ENCODE data around the gene SST. TPM values are rescaled to one million over a fixed set of nuclear protein-coding genes. Genes with fewer than 3 reads are reported as not detected.

The SST gene
- total and polyA plus RNA-seq, 2 of the 8 experiments (the other 6 are each of a cell fraction or from before 2014, with no cell fraction given), result 0.50 TPM; not detected in 1

- H3K27me3 ChIP-seq (replicated peaks in 1 of 4; ENCODE audit: control insufficient read depth in 3 of 4, extremely low read depth in 1 of 4, insufficient read depth in 3 of 4, low read length in 3 of 4), result no peaks in the 10 kb centered on the region
- H3K23me2 ChIP-seq (ENCODE audit: low read depth, low read length), result no peaks in the 10 kb centered on the region
- no peak overlapping the region for H2BK5ac ChIP-seq (ENCODE audit: low read depth, low read length)
- H2BK15ac ChIP-seq (ENCODE audit: low read length), result no peak overlapping the region
- H2AK5ac ChIP-seq (ENCODE audit: low read depth, low read length), result no peak overlapping the region
- no peak overlapping the region for H2BK12ac ChIP-seq (ENCODE audit: low read depth, low read length)
- 54% methylated on average over 4 of the region's 4 CpGs; no CpG with 5 or more reads in 1 of the 2 experiments for WGBS, 2 experiments (ENCODE audit: extremely low coverage in 1 of 2, insufficient coverage in 1 of 2, insufficient read length in 1 of 2, insufficient replicate concordance in 2 of 2, low coverage in 1 of 2, low lambda C conversion rate in 2 of 2, missing lambda C conversion rate in 1 of 2)
- H2BK20ac ChIP-seq (ENCODE audit: low read length), result no peak overlapping the region
- no peaks in the 10 kb centered on the region for H3K79me2 ChIP-seq (ENCODE audit: control insufficient read depth in 1 of 2, insufficient read depth in 2 of 2, low read length in 2 of 2)
- no peak overlapping the region for H3K56ac ChIP-seq (replicated peaks; ENCODE audit: insufficient read length, low read depth, low read length)
- H3K79me1 ChIP-seq (ENCODE audit: low read depth, low read length), result no peaks in the 10 kb centered on the region
- H4K91ac ChIP-seq (replicated peaks; ENCODE audit: insufficient read length, low read length), result no peak overlapping the region
- FAIRE-seq (no peak), DNase-seq (ENCODE audit: low read depth in 1 of 2, low spot score in 2 of 2) (no peak)
- ChIA-PET CTCF (ENCODE audit: partially characterized antibody) (interaction anchor here (0.7 to 6.4 kb wide), 6 partner anchors 8 to 378 kb away, joined by 3 to 44 read pairs (median 9); partner anchors contain the start of gene SST), POLR2A (ENCODE audit: partially characterized antibody) (no interaction called here)
- H4K5ac ChIP-seq (ENCODE audit: insufficient read length, low read depth, low read length), result no peak overlapping the region
- H3K9me3 ChIP-seq (ENCODE audit: insufficient read depth in 2 of 2, low read depth in 1 of 2, low read length in 1 of 2), result no peaks in the 10 kb centered on the region
- H3K36me3 ChIP-seq (ENCODE audit: control insufficient read depth in 2 of 4, insufficient read depth in 4 of 4, low read length in 3 of 4), result no peaks in the 10 kb centered on the region
- H3K4me1 ChIP-seq (replicated peaks in 1 of 4; ENCODE audit: control insufficient read depth in 3 of 4, insufficient read depth in 4 of 4, low read length in 3 of 4), result no peaks in the 10 kb centered on the region
- H3K4me2 ChIP-seq (ENCODE audit: insufficient read depth in 1 of 2, low read depth in 2 of 2, low read length in 2 of 2), result no peak overlapping the region
- H2BK120ac ChIP-seq (replicated peaks; ENCODE audit: low read depth, low read length), result no peak overlapping the region
- no peak overlapping the region for H4K8ac ChIP-seq (ENCODE audit: extremely low read depth, insufficient read depth, low read length)
- no peak overlapping the region for H3K14ac ChIP-seq (ENCODE audit: insufficient read length)
- no peak overlapping the region for H3K4ac ChIP-seq (replicated peaks; ENCODE audit: insufficient read length, low read depth, low read length)
- H3K4me3 ChIP-seq (ENCODE audit: extremely low read depth in 1 of 4, insufficient read depth in 2 of 4, low read depth in 3 of 4, low read length in 4 of 4), result no peak overlapping the region
- H3K27ac ChIP-seq (ENCODE audit: low read depth, low read length), result no peak overlapping the region
- H3K9ac ChIP-seq (replicated peaks in 1 of 4; ENCODE audit: extremely low read depth in 1 of 4, low read depth in 3 of 4, low read length in 3 of 4), result no peak overlapping the region
- H3K23ac ChIP-seq (ENCODE audit: insufficient read length), result no peak overlapping the region
- H3K18ac ChIP-seq (ENCODE audit: extremely low read depth, low read length), result no peak overlapping the region
- no peak overlapping the region for H2AFZ ChIP-seq (ENCODE audit: low read length)
- H4K20me1 ChIP-seq (replicated peaks in 1 of 2; ENCODE audit: control insufficient read depth in 1 of 2, insufficient read depth in 2 of 2, low read length in 2 of 2), result no peaks in the 10 kb centered on the region
- TF ChIP-seq POLR2A (IDR thresholded peaks at IDR 0.05; ENCODE audit: control extremely low read depth in 1 of 2, low read depth in 2 of 2, low read length in 2 of 2) (no peak), SAP30 (IDR thresholded peaks at IDR 0.05; ENCODE audit: insufficient read depth, insufficient replicate concordance, low read length) (no peak), JUND (IDR thresholded peaks at IDR 0.05; ENCODE audit: low read length) (no peak), CTCF (IDR thresholded peaks at IDR 0.05; ENCODE audit: control extremely low read depth in 1 of 3, insufficient read depth in 1 of 3, low read depth in 1 of 3, low read length in 3 of 3) (no peak), TAF1 (IDR thresholded peaks at IDR 0.05; ENCODE audit: low read depth, low read length) (no peak), RNF2 (IDR thresholded peaks at IDR 0.05; ENCODE audit: borderline replicate concordance, low read depth, low read length, missing control alignments, poor library complexity, severe bottlenecking) (no peak), SRF (IDR thresholded peaks at IDR 0.05; ENCODE audit: low read depth, low read length) (no peak), RFX5 (IDR thresholded peaks at IDR 0.05; ENCODE audit: borderline replicate concordance, low read depth, low read length) (no peak), ASH2L (IDR thresholded peaks at IDR 0.05; ENCODE audit: low read length) (no peak), KDM5A (IDR thresholded peaks at IDR 0.05; ENCODE audit: low read length) (no peak), ZNF274 (IDR thresholded peaks at IDR 0.05; ENCODE audit: borderline replicate concordance, extremely low read depth, low read length) (no peak), KDM4A (IDR thresholded peaks at IDR 0.05; ENCODE audit: low read depth, low read length, severe bottlenecking) (no peak)
Measured at GRCh38 chr3:187696021-187696420, 25.8 kb upstream of the SST start.
